ENCODE measurements around the gene C11orf58.

C11orf58 gene

GRCh38 chr11:16781936-16782919 lies 43.8 kb downstream of the C11orf58 start:
- no peak for DNase-seq
- intact Hi-C loops (cut with DNase I): no loop called here

GRCh38 chr11:16783321-16783801 lies 44.9 kb downstream of the C11orf58 start:
- intact Hi-C loops (cut with DNase I): no loop called here
- DNase-seq: no peak

DNA sequence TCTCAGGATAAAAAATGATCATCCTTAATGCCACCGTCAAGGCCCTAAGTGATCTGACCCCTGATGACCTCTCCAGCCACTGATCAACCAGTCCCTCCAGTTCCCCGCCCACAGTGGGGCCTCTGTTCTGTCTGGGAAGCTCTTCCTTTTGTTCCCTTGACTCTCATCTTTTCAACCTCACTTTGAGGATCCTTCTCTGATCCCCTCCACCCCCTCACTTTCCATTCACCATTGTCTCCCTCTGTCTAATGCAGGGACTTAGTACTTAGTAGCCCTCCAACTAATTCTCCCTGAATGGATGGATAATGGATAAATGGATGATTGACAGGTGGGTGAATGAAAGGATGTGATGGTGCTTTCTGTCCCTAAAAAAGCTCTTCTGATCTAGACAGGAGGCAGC lies 45.6 kb downstream of the C11orf58 start:
- DNase-seq: no peak
- intact Hi-C loops (cut with DNase I): no loop called here

- no peak for DNase-seq
- intact Hi-C loops (cut with DNase I): no loop called here
Measured at GRCh38 chr11:16784666-16785065, 46.2 kb downstream of the C11orf58 start.

- intact Hi-C loops (cut with DNase I): no loop called here
- DNase-seq: peak; percentile 63 to 92 (median 82)
Measured at GRCh38 chr11:16785520-16786128, 47.2 kb downstream of the C11orf58 start.

GRCh38 chr11:16786131-16786530 lies 47.7 kb downstream of the C11orf58 start:
- DNase-seq: no peak
- intact Hi-C loops (cut with DNase I): no loop called here

- intact Hi-C loops (cut with DNase I): no loop called here
- no peak for DNase-seq
Measured at GRCh38 chr11:16787035-16787742, 48.7 kb downstream of the C11orf58 start.

DNA sequence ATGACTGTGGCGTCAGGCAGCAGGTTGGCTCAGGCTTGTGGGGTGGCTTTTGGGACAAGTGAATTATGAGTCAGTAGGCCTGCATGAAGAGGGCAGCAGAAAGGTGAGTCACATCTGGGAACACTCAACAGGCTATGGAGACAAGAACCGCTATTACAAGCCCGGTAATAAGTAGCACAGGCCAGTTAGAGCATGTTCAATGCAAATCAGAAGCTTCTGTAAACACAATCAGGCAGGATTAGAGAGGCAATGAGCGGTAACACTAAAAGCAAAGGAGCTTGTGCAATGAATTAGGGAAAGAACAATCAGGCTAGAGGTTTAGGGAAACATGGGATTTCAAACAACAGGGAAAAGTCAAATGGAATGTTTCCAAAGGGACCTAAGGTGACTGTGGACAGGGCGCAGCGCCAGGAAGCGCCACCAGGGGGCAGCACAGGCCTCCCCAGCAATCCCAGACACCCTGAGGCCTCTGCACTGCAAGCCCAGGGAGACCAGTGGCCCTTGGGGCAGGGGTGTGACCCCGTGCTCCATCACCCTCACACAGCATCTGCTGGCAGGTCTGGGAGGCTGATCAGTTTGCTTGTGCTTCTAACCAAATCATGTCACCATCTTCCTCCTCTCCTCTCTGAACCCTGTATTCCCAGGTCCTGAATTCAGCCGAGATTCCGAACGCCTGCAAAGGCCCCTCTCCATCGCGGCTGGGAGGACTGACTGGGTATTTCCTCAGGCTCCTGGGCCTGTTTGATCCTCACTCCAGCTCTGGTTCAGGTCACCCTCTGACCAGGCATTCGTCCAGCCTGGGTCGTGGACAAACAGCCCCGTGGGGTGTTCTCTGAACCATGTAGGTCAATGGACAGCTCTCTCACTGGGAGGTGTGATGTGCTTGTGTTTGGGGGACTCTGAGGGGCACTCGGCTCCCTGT lies 50.0 kb downstream of the C11orf58 start:
- intact Hi-C loops (cut with DNase I): no loop called here

GRCh38 chr11:16789063-16789420 lies 50.6 kb downstream of the C11orf58 start:
- intact Hi-C loops (cut with DNase I): no loop called here
- no peak for DNase-seq

More for the DNA sequence above, 50.0 kb downstream of the C11orf58 start:
- peak; percentile 47 to 89 (median 75) for DNase-seq

DNA sequence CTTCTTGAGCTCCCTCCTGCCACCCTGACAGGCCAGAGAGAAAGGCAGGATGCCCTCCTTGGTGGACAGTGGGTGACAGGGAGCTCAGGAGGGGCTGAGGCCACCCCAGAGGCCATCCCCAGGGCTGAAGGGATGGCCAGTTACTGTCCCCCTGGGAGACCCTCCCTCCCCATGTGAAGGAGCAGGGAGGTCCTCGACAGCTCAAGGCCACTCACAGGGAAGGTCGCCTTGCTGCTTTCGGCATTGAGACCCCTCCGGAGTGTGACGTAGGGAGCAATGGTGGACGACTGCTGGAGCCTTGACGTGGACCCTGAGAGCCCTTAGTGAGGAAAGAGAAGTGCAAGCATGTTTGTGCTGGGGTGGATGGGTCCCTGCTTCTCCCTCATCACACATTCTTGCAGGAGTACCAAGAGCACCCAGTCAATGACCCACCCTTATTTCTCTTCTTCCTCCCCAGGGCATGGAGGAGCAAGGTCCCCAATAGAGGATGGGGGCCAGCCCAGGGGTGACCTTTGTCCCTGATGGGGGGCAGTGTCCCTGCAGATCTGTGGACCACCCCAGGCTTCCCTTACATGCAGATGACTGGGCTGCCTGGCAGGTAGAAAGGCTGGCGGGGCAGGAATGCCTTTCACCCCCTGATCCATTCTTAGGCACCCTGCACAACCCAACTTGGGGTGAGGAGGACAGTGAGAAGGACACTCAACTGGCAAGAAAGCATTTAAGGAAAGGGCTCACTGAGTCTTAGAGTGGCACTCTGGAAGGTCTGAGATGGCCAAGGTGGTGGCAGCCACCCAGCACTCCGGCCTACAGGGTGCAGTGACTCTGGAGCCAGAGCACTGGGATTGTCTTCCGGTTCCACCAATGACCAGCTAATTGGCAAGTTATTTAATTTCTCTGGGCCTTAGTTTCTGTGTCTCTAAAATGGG lies 51.4 kb downstream of the C11orf58 start:
- intact Hi-C loops (cut with DNase I): no loop called here
- no peak for DNase-seq

GRCh38 chr11:16790486-16791190 lies 52.2 kb downstream of the C11orf58 start:
- intact Hi-C loops (cut with DNase I): no loop called here
- DNase-seq: no peak

GRCh38 chr11:16791191-16791961 lies 52.9 kb downstream of the C11orf58 start:
- peak in 31 of 42 donors; percentile 10 to 77 (median 44) for DNase-seq
- intact Hi-C loops (cut with DNase I): no loop called here

DNA sequence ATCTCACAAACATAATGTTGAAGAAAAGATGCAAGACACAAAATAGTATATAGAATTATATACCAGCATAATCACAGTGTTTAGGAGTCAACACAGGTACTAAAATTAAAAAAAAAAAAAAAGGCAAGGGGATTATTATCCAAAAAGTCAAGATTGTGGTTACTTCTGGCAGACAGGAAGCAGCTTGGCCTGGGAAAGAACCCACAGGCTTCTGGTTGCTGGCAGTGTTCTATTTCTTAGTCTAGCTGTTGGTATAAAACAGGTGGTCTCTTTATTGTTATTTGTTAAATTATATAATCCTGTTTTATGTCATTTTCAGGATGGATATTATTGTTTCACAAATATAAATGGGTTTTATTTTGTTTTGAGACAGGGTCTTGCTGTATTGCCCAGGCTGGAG lies 54.0 kb downstream of the C11orf58 start:
- DNase-seq: no peak
- intact Hi-C loops (cut with DNase I): no loop called here

- no peak for DNase-seq
- intact Hi-C loops (cut with DNase I): no loop called here
Measured at GRCh38 chr11:16793009-16793408, 54.6 kb downstream of the C11orf58 start.

DNA sequence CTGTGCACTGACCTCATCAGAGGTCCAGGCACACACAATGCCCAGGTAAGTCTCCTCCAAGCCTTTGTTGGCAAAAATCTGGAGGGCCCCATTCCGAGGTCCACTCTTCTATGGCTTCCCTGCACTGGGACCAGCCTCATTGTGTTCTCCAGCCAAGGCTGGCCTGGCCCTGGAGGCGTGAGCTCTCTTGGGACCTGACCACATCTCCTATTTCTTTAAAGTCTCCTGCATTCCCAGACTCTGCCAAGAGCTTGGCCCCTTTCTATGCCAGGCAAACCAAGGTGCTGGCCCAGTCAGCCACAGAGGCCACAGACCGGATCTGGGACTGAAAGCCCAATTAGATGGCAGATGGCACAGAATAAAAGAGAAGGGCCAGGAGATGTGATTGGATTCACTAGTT lies 55.1 kb downstream of the C11orf58 start:
- intact Hi-C loops (cut with DNase I): no loop called here
- no peak for DNase-seq
